Gastroesophageal sphincter (tissue), 4 donors: ENCODE data around the gene MICU1. TPM values are rescaled to one million over a fixed set of nuclear protein-coding genes. Genes with fewer than 3 reads are reported as not detected.
"Not testable (repeated sequence)": the region's sequence is repeated elsewhere in the genome, so short reads cannot be mapped to it uniquely, and the experiment has no call there.

Experiments
- ATAC-seq: fragments of 150-250 bp; one replicate; pipeline ENCODE4 v1.9.1; 2016; ENCODE audit warnings: mild to moderate bottlenecking, moderate library complexity
- H3K27ac ChIP-seq, 4 donors: fragments of 200-600 bp; sonication (generic) in 3 of 4; 1 replicate in 3 of 4; 2 replicates in 1 of 4; pipeline ENCODE4 v1.5.1; 2016 to 2019
- H3K27me3 ChIP-seq: fragments of 200-600 bp; sonication (generic); one replicate; pipeline ENCODE4 v1.5.1; 2019
- H3K36me3 ChIP-seq, 2 donors: fragments of 200-600 bp; sonication (generic); one replicate each; pipeline ENCODE4 v1.5.1; 2019; ENCODE audit warnings: control low read depth in 1 of 2
- H3K4me1 ChIP-seq, 3 donors: fragments of 200-600 bp; sonication (generic); 1 replicate in 2 of 3; 2 replicates in 1 of 3; pipeline ENCODE4 v1.5.1; 2016 to 2019; ENCODE audit warnings: control low read depth in 2 of 3
- H3K4me3 ChIP-seq, 2 donors: fragments of 200-600 bp; sonication (generic); one replicate each; pipeline ENCODE4 v1.5.1; 2019; ENCODE audit warnings: mild to moderate bottlenecking in 1 of 2, moderate library complexity in 1 of 2
- H3K9me3 ChIP-seq, 3 donors: fragments of 200-600 bp; sonication (generic); one replicate each; pipeline ENCODE4 v1.5.1; 2017 to 2019; ENCODE audit warnings: control low read depth in 2 of 3
- EP300 ChIP-seq: sonication (generic); formaldehyde crosslinking; IDR thresholded peaks from one replicate; pipeline ENCODE4 v1.6.1; 2017; ENCODE audit warnings: antibody characterized with exemption, mild to moderate bottlenecking
- POLR2A ChIP-seq, 2 donors: fragments of 450-650 bp; IDR thresholded peaks; one replicate each; pipeline ENCODE4 v1.6.1; 2017; ENCODE audit warnings: antibody characterized with exemption in 2 of 2, mild to moderate bottlenecking in 2 of 2, moderate library complexity in 1 of 2
- POLR2AphosphoS5 ChIP-seq: sonication (generic); formaldehyde crosslinking; IDR thresholded peaks from one replicate; pipeline ENCODE4 v1.6.1; 2017; ENCODE audit warnings: antibody characterized with exemption
- WGBS, 2 donors: methylation state at CpG; one replicate each; pipeline ENCODE4 v1.1.5; 2018; ENCODE audit warnings: low coverage in 1 of 2; 5-methylcytosine and 5-hydroxymethylcytosine counted together
- total RNA-seq, 4 donors: library from RNA; depleted of rRNA; stranded (reverse); fragments of >200 nt; gene quantifications; one replicate each; pipeline ENCODE4 v1.1.0, GENCODE V29; 2016
- TF ChIP-seq, protein P1 (sequence below), 4 experiments: fragments of 200-600 bp in 2 of 4; fragments of 450-650 bp in 2 of 4; sonication (generic) in 1 of 4; IDR thresholded peaks; one replicate each; pipeline ENCODE4 v1.5.1; 2017 to 2019; ENCODE audit warnings: antibody characterized with exemption in 4 of 4, mild to moderate bottlenecking in 2 of 4, moderate library complexity in 2 of 4

Gene MICU1
- total RNA-seq, 4 donors from 2014 or later: 37.5 to 42.2 (median 40.8) TPM

- H3K27ac ChIP-seq: no peak overlapping the region
- no peaks in the 10 kb centered on the region for H3K27me3 ChIP-seq
- peaks cover 0 to 8% (median 0%) of the 10 kb centered on the region in 3 donors for H3K9me3 ChIP-seq
- H3K36me3 ChIP-seq: no peaks in the 10 kb centered on the region
- 90 to 100% methylated on average over 1 to 2 of the region's 12 CpGs for WGBS, 2 donors
- H3K4me1 ChIP-seq: no peaks in the 10 kb centered on the region
- TF ChIP-seq EP300 (no peak), POLR2AphosphoS5 (no peak), POLR2A (IDR thresholded peaks at IDR 0.05) (no peak)
- TF ChIP-seq, protein P1, sequence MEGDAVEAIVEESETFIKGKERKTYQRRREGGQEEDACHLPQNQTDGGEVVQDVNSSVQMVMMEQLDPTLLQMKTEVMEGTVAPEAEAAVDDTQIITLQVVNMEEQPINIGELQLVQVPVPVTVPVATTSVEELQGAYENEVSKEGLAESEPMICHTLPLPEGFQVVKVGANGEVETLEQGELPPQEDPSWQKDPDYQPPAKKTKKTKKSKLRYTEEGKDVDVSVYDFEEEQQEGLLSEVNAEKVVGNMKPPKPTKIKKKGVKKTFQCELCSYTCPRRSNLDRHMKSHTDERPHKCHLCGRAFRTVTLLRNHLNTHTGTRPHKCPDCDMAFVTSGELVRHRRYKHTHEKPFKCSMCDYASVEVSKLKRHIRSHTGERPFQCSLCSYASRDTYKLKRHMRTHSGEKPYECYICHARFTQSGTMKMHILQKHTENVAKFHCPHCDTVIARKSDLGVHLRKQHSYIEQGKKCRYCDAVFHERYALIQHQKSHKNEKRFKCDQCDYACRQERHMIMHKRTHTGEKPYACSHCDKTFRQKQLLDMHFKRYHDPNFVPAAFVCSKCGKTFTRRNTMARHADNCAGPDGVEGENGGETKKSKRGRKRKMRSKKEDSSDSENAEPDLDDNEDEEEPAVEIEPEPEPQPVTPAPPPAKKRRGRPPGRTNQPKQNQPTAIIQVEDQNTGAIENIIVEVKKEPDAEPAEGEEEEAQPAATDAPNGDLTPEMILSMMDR (IDR thresholded peaks at IDR 0.05): no peak
- no peak overlapping the region for H3K4me3 ChIP-seq
- no peak for ATAC-seq
Measured at GRCh38 chr10:72435570-72435969, 190.3 kb downstream of the MICU1 start.

DNA sequence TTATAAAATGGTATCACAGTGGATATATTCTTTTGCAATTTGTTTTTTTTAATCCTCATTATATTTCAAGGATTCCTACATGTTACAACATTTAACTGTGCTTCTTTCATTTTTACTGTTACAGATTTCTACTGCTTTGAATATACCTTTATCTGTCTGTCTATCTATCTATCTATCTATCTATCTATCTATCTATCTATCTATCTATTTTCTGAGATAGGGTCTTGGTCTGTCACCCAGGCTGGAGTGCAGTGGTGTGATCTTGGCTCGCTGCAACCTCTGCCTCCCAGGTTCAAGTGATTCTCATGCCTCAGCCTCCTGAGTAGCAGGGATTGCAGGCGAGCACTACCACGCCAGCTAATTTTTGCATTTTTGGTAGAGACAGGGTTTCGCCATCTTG, 194.9 kb downstream of the MICU1 start:
- H3K9me3 ChIP-seq, ATAC-seq, H3K4me3 ChIP-seq, H3K36me3 ChIP-seq, H3K4me1 ChIP-seq, H3K27me3 ChIP-seq, H3K27ac ChIP-seq: not testable (repeated sequence)
- 90 to 100% methylated on average over 1 to 2 of the region's 4 CpGs for WGBS, 2 donors

DNA sequence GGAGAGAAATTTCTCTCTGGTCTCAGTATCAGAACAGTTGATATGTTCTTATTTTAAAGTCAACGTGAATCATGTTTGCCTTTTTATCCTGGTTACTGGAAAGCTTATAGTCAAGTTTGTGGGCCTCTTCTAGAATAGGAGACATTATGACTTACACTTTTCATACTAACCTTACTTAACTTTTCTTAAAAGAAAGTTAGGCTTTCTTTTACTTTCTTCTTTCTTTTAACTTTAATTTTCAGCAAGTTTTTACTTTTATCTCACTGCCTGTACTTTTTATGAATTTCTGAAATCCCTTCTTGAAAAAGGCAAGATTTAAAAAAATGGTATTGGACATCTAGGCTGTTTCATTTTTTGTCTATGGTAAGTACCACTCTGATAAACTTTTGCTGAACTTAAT, 195.9 kb downstream of the MICU1 start:
- no peaks in the 10 kb centered on the region for H3K4me1 ChIP-seq
- ATAC-seq: no peak
- no peaks in the 10 kb centered on the region for H3K9me3 ChIP-seq
- no peaks in the 10 kb centered on the region for H3K27me3 ChIP-seq
- TF ChIP-seq, protein P1 (IDR thresholded peaks at IDR 0.05): no peak
- no peak for TF ChIP-seq POLR2A (IDR thresholded peaks at IDR 0.05)
- no peak for TF ChIP-seq EP300
- no peak overlapping the region for H3K4me3 ChIP-seq
- WGBS, 2 donors: 61 to 83% methylated on average over 1 of the region's 1 CpG
- H3K36me3 ChIP-seq: no peaks in the 10 kb centered on the region
- H3K27ac ChIP-seq: no peak overlapping the region

GRCh38 chr10:72426986-72427385, 198.9 kb downstream of the MICU1 start:
- no peaks in the 10 kb centered on the region for H3K27me3 ChIP-seq
- no peak overlapping the region for H3K4me3 ChIP-seq
- H3K36me3 ChIP-seq: peaks cover 0 to 14% of the 10 kb centered on the region in 2 donors
- ATAC-seq: no peak
- H3K4me1 ChIP-seq: no peaks in the 10 kb centered on the region
- H3K9me3 ChIP-seq: no peaks in the 10 kb centered on the region
- H3K27ac ChIP-seq: no peak overlapping the region
- TF ChIP-seq, protein P1 (IDR thresholded peaks at IDR 0.05): no peak
- TF ChIP-seq POLR2A (IDR thresholded peaks at IDR 0.05) (no peak), POLR2AphosphoS5 (no peak), EP300 (no peak)
- WGBS, 2 donors: 52 to 54% methylated on average over 4 to 5 of the region's 5 CpGs

DNA sequence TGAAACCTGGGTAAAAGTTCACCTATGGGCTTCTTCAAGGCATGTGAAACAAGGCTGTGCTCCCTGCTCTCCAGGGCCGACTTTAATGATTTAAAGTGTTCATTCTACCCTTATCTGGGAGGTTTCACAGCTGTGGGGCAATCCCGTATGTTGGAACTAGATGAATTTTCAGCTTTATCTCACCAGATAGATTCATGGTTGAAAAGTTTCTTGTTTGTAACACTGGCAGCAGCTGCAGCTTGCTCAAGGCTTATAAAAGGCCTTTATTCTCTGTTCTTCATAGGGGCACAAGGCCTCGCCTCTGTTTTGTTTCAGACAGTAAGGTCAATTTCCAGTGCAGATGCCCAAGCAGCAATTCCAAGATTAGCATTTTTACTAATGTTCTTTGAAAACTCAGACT, 200.7 kb downstream of the MICU1 start:
- H3K9me3 ChIP-seq: no peaks in the 10 kb centered on the region
- TF ChIP-seq EP300 (no peak), POLR2A (IDR thresholded peaks at IDR 0.05) (no peak), POLR2AphosphoS5 (no peak)
- TF ChIP-seq, protein P1 (IDR thresholded peaks at IDR 0.05): no peak
- no peak overlapping the region for H3K27ac ChIP-seq
- no peaks in the 10 kb centered on the region for H3K4me1 ChIP-seq
- no peak overlapping the region for H3K4me3 ChIP-seq
- no peaks in the 10 kb centered on the region for H3K27me3 ChIP-seq
- no peak for ATAC-seq
- H3K36me3 ChIP-seq: peaks cover 0 to 32% of the 10 kb centered on the region in 2 donors
- 50 to 71% methylated on average over 1 to 3 of the region's 3 CpGs for WGBS, 2 donors

- no peak for ATAC-seq
- Histone ChIP-seq H3K27ac (no peak overlapping the region), H3K4me1 (no peaks in the 10 kb centered on the region), H3K27me3 (no peaks in the 10 kb centered on the region), H3K9me3 (no peaks in the 10 kb centered on the region), H3K4me3 (no peak overlapping the region), H3K36me3 (peaks cover 0 to 38% of the 10 kb centered on the region in 2 donors)
- 63 to 80% methylated on average over 1 of the region's 1 CpG for WGBS, 2 donors
- TF ChIP-seq EP300: no peak
- no peak for TF ChIP-seq POLR2A (IDR thresholded peaks at IDR 0.05)
- no peak for TF ChIP-seq POLR2AphosphoS5
- TF ChIP-seq, protein P1 (IDR thresholded peaks at IDR 0.05): no peak
Measured at GRCh38 chr10:72424561-72424960, 201.3 kb downstream of the MICU1 start.
